ENCODE data around the gene TMSB15C.

Gene TMSB15C

GRCh38 chrX:104045642-104046041, 30.4 kb downstream of the TMSB15C start:
- no peaks in the 10 kb centered on the region for H3K4me1 ChIP-seq (ENCODE audit: insufficient read depth, poor library complexity, severe bottlenecking)
- no peak for DNase-seq (ENCODE audit: low spot score)
- no peaks in the 10 kb centered on the region for H3K36me3 ChIP-seq (ENCODE audit: low read depth)
- no peaks in the 10 kb centered on the region for H3K27me3 ChIP-seq (ENCODE audit: insufficient read depth, poor library complexity, severe bottlenecking)
- H3K27ac ChIP-seq (ENCODE audit: poor library complexity, severe bottlenecking) = no peak overlapping the region
- ATAC-seq (ENCODE audit: low read depth) = no peak
- no peak overlapping the region for H3K4me3 ChIP-seq (ENCODE audit: severe bottlenecking)
- no peaks in the 10 kb centered on the region for H3K9me3 ChIP-seq (ENCODE audit: severe bottlenecking)
- TF ChIP-seq CTCF (IDR thresholded peaks at IDR 0.05; ENCODE audit: poor library complexity, severe bottlenecking) = no peak

GRCh38 chrX:104041003-104041402, 35.0 kb downstream of the TMSB15C start:
- H3K27me3 ChIP-seq (ENCODE audit: insufficient read depth, poor library complexity, severe bottlenecking) = no peaks in the 10 kb centered on the region
- no peak overlapping the region for H3K4me3 ChIP-seq (ENCODE audit: severe bottlenecking)
- H3K9me3 ChIP-seq (ENCODE audit: severe bottlenecking) = no peaks in the 10 kb centered on the region
- DNase-seq (ENCODE audit: low spot score) (no peak), ATAC-seq (ENCODE audit: low read depth) (no peak)
- TF ChIP-seq CTCF (IDR thresholded peaks at IDR 0.05; ENCODE audit: poor library complexity, severe bottlenecking) = no peak
- no peaks in the 10 kb centered on the region for H3K4me1 ChIP-seq (ENCODE audit: insufficient read depth, poor library complexity, severe bottlenecking)
- H3K36me3 ChIP-seq (ENCODE audit: low read depth) = no peaks in the 10 kb centered on the region
- H3K27ac ChIP-seq (ENCODE audit: poor library complexity, severe bottlenecking) = no peak overlapping the region

GRCh38 chrX:104039689-104040505, 36.1 kb downstream of the TMSB15C start, which contains the start of gene H2BW2:
H2BW2 (plus strand) TSS chrX:104039956; CDS start chrX:104039995, 39 bp downstream.
- no peak within 1 kb of the TSS for H3K4me3 ChIP-seq (ENCODE audit: severe bottlenecking)
- no peak for TF ChIP-seq CTCF (IDR thresholded peaks at IDR 0.05; ENCODE audit: poor library complexity, severe bottlenecking)
- no peaks in the 10 kb centered on the region for H3K4me1 ChIP-seq (ENCODE audit: insufficient read depth, poor library complexity, severe bottlenecking)
- ATAC-seq (ENCODE audit: low read depth) (no peak), DNase-seq (ENCODE audit: low spot score) (no peak)
- no peaks in the 10 kb centered on the region for H3K9me3 ChIP-seq (ENCODE audit: severe bottlenecking)
- H3K27ac ChIP-seq (ENCODE audit: poor library complexity, severe bottlenecking) = no peak within 1 kb of the TSS
- H3K27me3 ChIP-seq (ENCODE audit: insufficient read depth, poor library complexity, severe bottlenecking) = no peaks in the 10 kb centered on the region
- no peaks in the 10 kb centered on the region for H3K36me3 ChIP-seq (ENCODE audit: low read depth)

Data from RWPE2 (cell line).